Left lung (tissue), 10 donors: ENCODE data around the gene DYNLL1. TPM values are rescaled to one million over a fixed set of nuclear protein-coding genes. Genes with fewer than 3 reads are reported as not detected.
"Not testable (repeated sequence)": the region's sequence is repeated elsewhere in the genome, so short reads cannot be mapped to it uniquely, and the experiment has no call there.

Experiments
- ATAC-seq: fragments of 200-7000 bp; cut with Tn5 transposase; one replicate; pipeline ENCODE4 v1.9.1; 2020; ENCODE audit warnings: moderate library complexity
- DNase-seq, 4 donors: peaks; one replicate each; pipeline ENCODE4 v3.0.0-alpha.2; 2013 to 2020
- H3K27ac ChIP-seq, 2 donors: fragments of 200-600 bp; sonication (generic) in 1 of 2; one replicate each; pipeline versions ENCODE4 v1.5.0 to v1.8.0; 2020 to 2021
- H3K27me3 ChIP-seq, 2 donors: fragments of 200-600 bp; sonication (generic) in 1 of 2; one replicate each; pipeline versions ENCODE4 v1.5.0 to v1.8.0; 2020 to 2021
- H3K36me3 ChIP-seq, 2 donors: fragments of 200-600 bp; sonication (generic) in 1 of 2; one replicate each; pipeline versions ENCODE4 v1.5.0 to v1.8.0; 2020 to 2021
- H3K4me1 ChIP-seq, 2 donors: fragments of 200-600 bp; one replicate each; pipeline ENCODE4 v1.8.0; 2021
- H3K4me3 ChIP-seq, 2 donors: fragments of 200-600 bp; sonication (generic) in 1 of 2; one replicate each; pipeline versions ENCODE4 v1.5.0 to v1.8.0; 2020 to 2021; ENCODE audit warnings: mild to moderate bottlenecking in 1 of 2
- H3K9me3 ChIP-seq, 2 donors: fragments of 200-600 bp; sonication (generic) in 1 of 2; one replicate each; pipeline versions ENCODE4 v1.5.0 to v1.8.0; 2020 to 2021
- intact Hi-C, 2 donors: fragments of 100-400 bp; cut with DNase I; formaldehyde crosslinking; loops; one replicate each; pipeline versions ENCODE4 v1.11.2 to v1.14.2; 2022
- polyA plus RNA-seq, 6 donors: library from polyadenylated mRNA; unstranded; fragments of 120-200 nt; gene quantifications; one replicate each; pipeline ENCODE4 v1.2.1, GENCODE V29; 2013; ENCODE audit not compliant: insufficient read length in 6 of 6
- total RNA-seq, 2 donors: library from RNA; stranded (reverse); fragmentation: NEBNext Ultra II Directional; extraction: Animal tissue kit (Norgen Biotek cat#: 25700); gene quantifications; one replicate each; pipeline ENCODE4 v1.2.1, GENCODE V29; 2021
- TF ChIP-seq, protein P1 (sequence below), 2 donors: fragments of 200-600 bp; sonication (generic) in 1 of 2; IDR thresholded peaks; one replicate each; pipeline versions ENCODE4 v1.5.0 to v1.8.0; 2021; ENCODE audit warnings: antibody characterized with exemption in 2 of 2
- donor health status: DM: no; HTN: yes; CAD: no.
- donor health status: DM: no; HTN: no; CAD: no.

Gene DYNLL1
- total and polyA plus RNA-seq, 8 donors, result 342 to 436 (median 360) TPM

- Histone ChIP-seq H3K27me3 (no peaks in the 10 kb centered on the region), H3K4me3 (peak within 1 kb of the TSS; percentile 59 to 78), H3K4me1 (peaks cover 6 to 31% of the 10 kb centered on the region in 2 donors), H3K9me3 (no peaks in the 10 kb centered on the region), H3K27ac (peak within 1 kb of the TSS; percentile 89 to 95), H3K36me3 (no peaks in the 10 kb centered on the region)
- DNase-seq (peak; percentile 92 to 96 (median 93)), ATAC-seq (peak; percentile 95)
- TF ChIP-seq, protein P1, sequence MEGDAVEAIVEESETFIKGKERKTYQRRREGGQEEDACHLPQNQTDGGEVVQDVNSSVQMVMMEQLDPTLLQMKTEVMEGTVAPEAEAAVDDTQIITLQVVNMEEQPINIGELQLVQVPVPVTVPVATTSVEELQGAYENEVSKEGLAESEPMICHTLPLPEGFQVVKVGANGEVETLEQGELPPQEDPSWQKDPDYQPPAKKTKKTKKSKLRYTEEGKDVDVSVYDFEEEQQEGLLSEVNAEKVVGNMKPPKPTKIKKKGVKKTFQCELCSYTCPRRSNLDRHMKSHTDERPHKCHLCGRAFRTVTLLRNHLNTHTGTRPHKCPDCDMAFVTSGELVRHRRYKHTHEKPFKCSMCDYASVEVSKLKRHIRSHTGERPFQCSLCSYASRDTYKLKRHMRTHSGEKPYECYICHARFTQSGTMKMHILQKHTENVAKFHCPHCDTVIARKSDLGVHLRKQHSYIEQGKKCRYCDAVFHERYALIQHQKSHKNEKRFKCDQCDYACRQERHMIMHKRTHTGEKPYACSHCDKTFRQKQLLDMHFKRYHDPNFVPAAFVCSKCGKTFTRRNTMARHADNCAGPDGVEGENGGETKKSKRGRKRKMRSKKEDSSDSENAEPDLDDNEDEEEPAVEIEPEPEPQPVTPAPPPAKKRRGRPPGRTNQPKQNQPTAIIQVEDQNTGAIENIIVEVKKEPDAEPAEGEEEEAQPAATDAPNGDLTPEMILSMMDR (IDR thresholded peaks at IDR 0.05), result no peak
- intact Hi-C loops, result no loop called here
Measured at GRCh38 chr12:120528861-120529525, 33.1 kb downstream of the DYNLL1 start, which contains the start of gene COQ5. Gene COQ5, minus strand, starts transcription at chr12:120529158. Its CDS starts 17 bp downstream, at chr12:120529141.

- peaks cover 6 to 31% of the 10 kb centered on the region in 2 donors for H3K4me1 ChIP-seq
- ATAC-seq, result peak; percentile 70
- H3K27me3 ChIP-seq, result no peaks in the 10 kb centered on the region
- H3K27ac ChIP-seq, result peak overlapping the region; percentile 89 to 95
- DNase-seq, result peak in 1 of 4 donors; percentile 60
- H3K4me3 ChIP-seq, result peak overlapping the region; percentile 59 to 78
- intact Hi-C loops, result no loop called here
- TF ChIP-seq, protein P1 (IDR thresholded peaks at IDR 0.05), result no peak
- H3K9me3 ChIP-seq, result no peaks in the 10 kb centered on the region
- no peaks in the 10 kb centered on the region for H3K36me3 ChIP-seq
Measured at GRCh38 chr12:120529641-120530417, 33.9 kb downstream of the DYNLL1 start.

GRCh38 chr12:120530418-120530761, 34.5 kb downstream of the DYNLL1 start:
- H3K4me1 ChIP-seq, result peaks cover 6 to 36% of the 10 kb centered on the region in 2 donors
- H3K36me3 ChIP-seq, ATAC-seq, DNase-seq, H3K27me3 ChIP-seq, intact Hi-C loops, H3K9me3 ChIP-seq: not testable (repeated sequence)
- H3K4me3 ChIP-seq, result peak overlapping the region in 1 of 2 donors; percentile 78
- H3K27ac ChIP-seq, result peak overlapping the region; percentile 89 to 95

GRCh38 chr12:120532701-120533238, 36.9 kb downstream of the DYNLL1 start:
- Histone ChIP-seq H3K27ac (no peak overlapping the region), H3K36me3 (no peaks in the 10 kb centered on the region), H3K4me3 (no peak overlapping the region), H3K9me3 (no peaks in the 10 kb centered on the region), H3K4me1 (peaks cover 27 to 56% of the 10 kb centered on the region in 2 donors), H3K27me3 (no peaks in the 10 kb centered on the region)
- DNase-seq (no peak), ATAC-seq (no peak)
- TF ChIP-seq, protein P1 (IDR thresholded peaks at IDR 0.05), result no peak
- intact Hi-C loops, result no loop called here

DNA sequence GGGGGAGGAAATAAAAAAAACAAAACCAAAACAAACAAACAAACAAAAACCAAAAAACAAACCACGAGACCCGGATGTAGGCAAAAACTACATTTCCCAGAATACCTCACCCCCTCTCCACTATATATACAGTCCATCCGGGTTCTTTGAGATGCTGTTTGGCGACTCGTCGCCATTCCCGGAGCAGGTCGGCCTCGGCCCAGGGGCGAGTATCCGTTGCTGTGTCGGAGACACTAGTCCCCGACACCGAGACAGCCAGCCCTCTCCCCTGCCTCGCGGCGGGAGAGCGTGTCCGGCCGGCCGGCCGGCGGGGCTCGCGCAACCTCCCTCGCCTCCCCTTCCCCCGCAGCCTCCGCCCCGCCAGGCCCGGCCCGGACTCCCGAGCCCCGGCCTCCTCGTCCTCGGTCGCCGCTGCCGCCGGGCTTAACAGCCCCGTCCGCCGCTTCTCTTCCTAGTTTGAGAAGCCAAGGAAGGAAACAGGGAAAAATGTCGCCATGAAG, 38.3 kb downstream of the DYNLL1 start, which contains the start of gene RNF10:
Gene RNF10, plus strand, starts transcription at position 154 of the 500 bp plus-strand sequence. CDS start 456 bp downstream, outside the sequence.
- Histone ChIP-seq H3K4me3 (peak within 1 kb of the TSS; percentile 88 to 99), H3K27me3 (no peaks in the 10 kb centered on the region), H3K4me1 (peaks cover 42 to 64% of the 10 kb centered on the region in 2 donors), H3K27ac (peak within 1 kb of the TSS; percentile 91 to 93), H3K36me3 (no peaks in the 10 kb centered on the region), H3K9me3 (no peaks in the 10 kb centered on the region)
- intact Hi-C loops, result no loop called here
- DNase-seq (peak; percentile 74 to 93 (median 90)), ATAC-seq (peak; percentile 64)
- TF ChIP-seq, protein P1 (IDR thresholded peaks at IDR 0.05), result no peak
